NCI-H1105 (cell line): ENCODE results near the gene CADM1.

Source experiments
- DNase-seq: peaks from one replicate; lab custom pipeline; 2025; lab: John Stamatoyannopoulos, UW

The CADM1 gene

DNA sequence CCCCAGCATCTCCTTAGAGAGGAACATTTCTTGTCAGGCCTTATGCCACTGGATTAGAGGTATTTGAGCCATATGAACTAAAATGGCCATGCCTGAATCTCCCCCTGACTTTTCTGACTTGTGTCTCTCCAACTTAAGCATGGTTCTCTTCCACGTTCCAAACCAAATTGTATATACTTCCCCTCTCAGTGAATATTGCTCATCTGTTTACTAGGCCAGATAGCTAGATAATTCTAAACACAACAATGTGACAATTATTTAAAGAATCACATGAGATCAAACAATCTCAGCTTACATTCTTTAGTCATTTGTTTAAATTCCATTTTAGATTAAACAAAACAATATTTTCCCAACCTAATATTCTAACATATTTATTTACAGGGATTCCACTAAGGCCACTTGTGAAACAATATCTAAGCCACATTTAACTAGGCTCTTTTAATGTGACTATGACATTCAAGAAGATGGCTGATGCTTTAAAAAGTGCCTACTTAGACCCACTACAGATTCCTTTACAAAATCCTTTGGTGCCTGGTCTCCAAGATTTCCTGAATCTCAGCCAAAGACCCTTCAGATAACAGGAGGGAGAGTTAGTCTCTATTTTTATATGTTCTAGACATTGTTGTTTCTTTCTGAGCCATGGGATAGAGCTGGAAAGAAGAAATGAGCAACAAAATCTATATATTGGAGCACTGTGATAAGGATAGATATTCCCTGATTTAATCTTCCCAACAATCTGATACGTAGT is 105.7 kb downstream of the CADM1 start:
- DNase-seq, result no peak

- DNase-seq, result no peak
Measured at GRCh38 chr11:115396533-115396932, 107.7 kb downstream of the CADM1 start.

DNA sequence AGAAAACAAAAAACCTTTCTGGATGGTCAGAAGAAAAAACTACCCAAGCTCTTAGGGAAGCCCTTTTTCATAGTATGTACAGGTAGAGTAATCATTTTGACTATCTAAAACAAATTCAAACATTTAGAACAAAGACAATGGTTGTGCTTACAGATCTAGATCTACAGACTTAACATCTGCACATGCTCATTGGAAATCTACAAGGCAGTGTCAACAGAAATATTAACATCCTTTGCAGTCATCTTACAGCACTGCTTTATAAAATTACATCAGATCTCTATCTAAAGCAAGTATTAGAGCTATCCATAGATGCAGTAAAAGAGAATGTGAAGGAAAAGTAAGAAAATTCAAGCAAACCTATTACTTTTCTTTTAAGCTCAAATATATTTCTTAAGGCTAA is 110.3 kb downstream of the CADM1 start:
- DNase-seq, result no peak

- DNase-seq, result peak; percentile 5
Measured at GRCh38 chr11:115391598-115391997, 112.6 kb downstream of the CADM1 start.

GRCh38 chr11:115391160-115391559 is 113.1 kb downstream of the CADM1 start:
- DNase-seq, result no peak

DNA sequence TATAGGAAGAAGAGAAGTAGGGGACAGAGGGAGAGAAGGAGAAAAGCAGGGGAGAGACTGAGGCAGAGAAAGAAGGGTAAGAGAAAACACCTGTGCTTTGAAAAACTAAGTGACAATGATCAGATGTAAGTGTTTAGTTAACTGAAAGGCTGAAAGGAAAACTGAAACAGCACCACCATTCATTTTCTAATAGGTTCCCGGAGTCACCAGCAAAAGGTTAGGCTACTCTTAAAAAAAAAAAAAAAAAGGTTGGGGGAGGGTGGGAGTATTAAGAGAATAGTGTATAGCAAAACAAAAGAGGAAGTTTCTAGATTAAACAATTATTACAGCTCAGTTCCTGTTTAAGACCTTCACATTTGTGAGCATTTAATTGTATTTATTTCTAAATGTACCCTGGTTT is 113.8 kb downstream of the CADM1 start:
- DNase-seq, result no peak

DNA sequence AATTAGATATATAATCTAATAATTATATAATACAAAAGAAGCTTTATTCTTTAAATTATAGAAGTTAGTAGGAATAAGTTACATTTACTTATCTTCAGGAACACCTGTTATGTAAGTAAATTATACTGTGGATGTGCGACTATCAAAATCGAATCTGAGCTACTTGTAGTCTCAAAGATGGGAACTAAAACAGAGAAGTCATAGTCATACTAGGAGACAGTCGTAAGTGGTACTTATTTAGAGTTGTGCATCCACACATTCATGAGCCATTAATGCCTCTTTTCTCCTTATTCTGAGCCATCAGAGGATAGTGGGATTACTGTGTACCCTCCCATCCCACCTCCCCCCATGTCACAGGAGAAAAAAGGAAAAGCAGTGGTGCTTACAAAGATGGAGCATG is 114.4 kb downstream of the CADM1 start:
- DNase-seq, result no peak

DNA sequence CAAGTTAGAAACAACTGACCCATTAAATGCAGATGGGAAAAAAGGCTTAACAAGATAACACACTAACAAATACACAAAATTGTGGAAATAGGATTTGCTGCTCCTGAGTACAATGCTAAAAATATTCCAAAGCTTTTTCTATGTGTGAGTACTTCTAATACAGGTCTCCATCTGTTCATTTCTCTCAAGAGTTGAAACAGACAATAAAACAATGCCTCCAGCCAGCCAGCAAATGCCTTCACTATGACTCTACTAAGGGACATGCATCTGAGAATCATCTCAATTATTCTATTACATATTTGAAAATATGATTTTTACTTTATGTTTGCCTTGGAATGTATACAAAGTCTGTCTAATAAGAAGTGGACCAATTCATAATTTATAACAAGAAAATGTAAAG is 119.0 kb downstream of the CADM1 start:
- DNase-seq, result no peak

- DNase-seq, result no peak
Measured at GRCh38 chr11:115384236-115384635, 120.0 kb downstream of the CADM1 start.

DNA sequence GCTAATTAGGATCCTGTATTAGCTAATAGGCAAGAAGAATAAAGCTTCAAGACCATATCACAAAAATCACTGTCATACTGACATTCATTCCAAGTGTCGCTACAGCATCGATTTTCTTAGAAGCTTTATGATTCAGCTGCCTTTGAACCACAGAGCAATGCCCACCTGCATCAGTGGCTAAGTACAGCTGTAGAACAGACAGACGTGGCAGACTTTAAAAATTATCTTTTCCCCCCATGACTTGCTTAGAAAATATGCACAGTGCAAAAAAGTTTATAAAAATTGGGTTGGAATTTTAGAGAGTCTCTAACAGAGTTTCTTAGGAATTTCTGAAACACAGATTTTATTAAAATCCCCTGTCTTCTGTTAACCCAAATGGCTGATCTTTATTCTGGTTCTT is 120.8 kb downstream of the CADM1 start:
- DNase-seq, result no peak

- DNase-seq, result no peak
Measured at GRCh38 chr11:115379528-115379927, 124.7 kb downstream of the CADM1 start.

- no peak for DNase-seq
Measured at GRCh38 chr11:115378557-115378956, 125.7 kb downstream of the CADM1 start.

DNA sequence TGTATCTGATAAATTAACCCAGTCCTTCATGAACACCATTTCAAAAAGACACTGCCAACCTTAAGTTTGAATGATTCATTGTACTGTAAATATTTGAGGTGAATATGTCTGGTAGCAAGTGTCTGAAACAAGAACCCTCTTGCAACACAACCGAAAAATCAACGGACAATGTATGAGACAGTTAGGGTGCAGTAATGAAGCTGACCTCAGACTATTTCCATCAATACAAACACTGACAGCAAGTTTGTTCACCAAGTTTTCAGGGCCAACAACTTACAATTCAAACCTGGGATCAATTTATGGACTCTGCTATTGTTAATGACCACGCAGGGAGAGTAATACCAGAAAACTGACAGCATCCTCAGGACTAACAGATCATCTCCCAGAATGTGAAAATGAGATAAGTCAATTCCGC is 126.3 kb downstream of the CADM1 start:
- no peak for DNase-seq

- DNase-seq, result no peak
Measured at GRCh38 chr11:115368616-115369015, 135.6 kb downstream of the CADM1 start.

DNA sequence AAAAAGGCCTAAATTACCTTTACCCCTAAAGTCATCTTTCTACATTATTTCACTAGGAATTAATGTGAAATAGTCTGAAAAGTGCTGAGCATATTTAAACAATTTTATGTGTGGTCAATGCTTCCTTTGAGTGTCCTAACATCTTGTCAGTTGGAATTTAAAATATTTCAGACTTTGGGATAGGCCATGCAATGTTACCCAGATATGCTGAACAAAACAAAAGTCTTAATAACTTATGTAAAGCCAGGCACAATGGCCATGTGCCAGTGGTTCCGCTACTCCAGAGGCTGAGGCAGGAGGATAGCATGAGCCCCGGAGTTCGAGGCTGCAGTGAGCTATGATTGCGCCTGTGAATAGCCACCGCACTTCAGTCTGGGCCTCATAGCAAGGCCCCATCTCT is 137.4 kb downstream of the CADM1 start:
- no peak for DNase-seq

DNA sequence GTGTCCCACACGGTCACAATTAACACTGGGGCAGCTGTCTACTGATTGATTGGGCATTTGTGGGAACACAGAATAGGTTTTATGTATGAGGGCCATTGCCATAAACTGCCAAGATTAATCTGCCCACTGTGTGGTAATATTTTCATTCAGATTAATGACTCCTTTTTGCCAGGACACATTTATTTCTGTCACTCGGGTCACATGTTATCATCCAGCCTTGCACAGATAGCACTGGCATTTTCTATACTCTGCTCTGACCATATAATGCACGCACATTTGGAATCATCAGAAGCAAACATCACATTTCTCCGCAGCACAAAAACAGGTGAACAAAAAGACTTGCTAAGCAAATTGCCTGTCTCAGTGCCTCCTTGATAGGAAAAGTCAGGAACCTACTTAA is 138.3 kb downstream of the CADM1 start:
- no peak for DNase-seq

GRCh38 chr11:115364896-115365295 is 139.3 kb downstream of the CADM1 start:
- no peak for DNase-seq

- DNase-seq, result no peak
Measured at GRCh38 chr11:115363921-115364320, 140.3 kb downstream of the CADM1 start.

GRCh38 chr11:115363426-115363825 is 140.8 kb downstream of the CADM1 start:
- no peak for DNase-seq

DNA sequence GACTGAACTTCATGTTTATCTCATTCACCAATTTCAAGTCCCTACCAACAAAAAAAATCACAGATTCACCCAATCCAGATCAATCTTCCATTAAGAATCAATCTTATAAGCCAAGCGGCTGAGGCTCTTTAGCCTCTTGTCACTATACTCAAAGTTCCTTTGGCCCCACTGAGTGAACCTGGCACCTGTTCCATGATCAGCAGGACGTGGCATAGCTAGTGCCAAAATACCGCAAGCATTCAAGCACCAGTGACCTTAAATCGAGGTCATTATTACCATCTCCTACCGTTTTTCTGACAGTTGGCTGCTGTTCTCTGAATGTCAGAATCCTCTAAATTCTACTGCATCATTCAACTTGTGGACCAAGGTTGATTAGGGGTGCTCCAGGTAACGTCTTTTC is 141.2 kb downstream of the CADM1 start:
- no peak for DNase-seq

DNA sequence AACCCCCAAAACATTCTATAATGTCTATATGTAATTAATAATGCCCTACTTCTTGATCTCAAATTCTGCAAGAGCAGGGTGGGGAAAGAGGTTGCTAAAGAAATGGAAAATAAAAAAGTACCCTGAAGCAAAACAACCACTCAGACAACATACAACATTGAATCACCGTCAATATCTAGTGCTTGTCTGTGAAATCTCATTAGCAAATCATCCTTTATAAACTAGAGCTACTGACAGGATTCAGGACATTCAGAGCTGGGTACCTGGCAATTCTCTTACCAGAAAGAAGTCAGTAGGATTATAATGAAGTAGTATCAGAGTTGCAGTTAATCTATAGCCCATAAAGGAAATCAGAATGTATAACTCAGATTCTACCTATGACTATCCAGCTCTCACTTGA is 143.2 kb downstream of the CADM1 start:
- no peak for DNase-seq

- no peak for DNase-seq
Measured at GRCh38 chr11:115360186-115360824, 143.9 kb downstream of the CADM1 start.

GRCh38 chr11:115357066-115357465 is 147.1 kb downstream of the CADM1 start:
- no peak for DNase-seq
